Glutamatergic neuron (in vitro differentiated cells): ENCODE results near the gene NMNAT2. TPM values are rescaled to one million over a fixed set of nuclear protein-coding genes. Genes with fewer than 3 reads are reported as not detected.

Experiments used
- DNase-seq: peaks from one replicate; pipeline ENCODE4 v3.0.0; 2022
- H3K27ac Mint-ChIP-seq: one replicate; pipeline ENCODE4 v1.8.0; 2020; ENCODE audit warnings: mild to moderate bottlenecking, mixed read lengths, inconsistent platforms; ENCODE audit not compliant: unreplicated experiment
- H3K27me3 Mint-ChIP-seq: one replicate; pipeline ENCODE4 v1.8.0; 2020; ENCODE audit warnings: mild to moderate bottlenecking, moderate library complexity, mixed read lengths, inconsistent platforms; ENCODE audit not compliant: unreplicated experiment
- H3K36me3 Mint-ChIP-seq: one replicate; pipeline ENCODE4 v1.8.0; 2020; ENCODE audit warnings: mild to moderate bottlenecking, mixed read lengths, inconsistent platforms; ENCODE audit not compliant: unreplicated experiment
- H3K4me1 Mint-ChIP-seq: one replicate; pipeline ENCODE4 v1.8.0; 2020; ENCODE audit warnings: mild to moderate bottlenecking, low read depth, mixed read lengths, inconsistent platforms; ENCODE audit not compliant: unreplicated experiment
- H3K4me3 Mint-ChIP-seq: one replicate; pipeline ENCODE4 v1.8.0; 2020; ENCODE audit warnings: mild to moderate bottlenecking, mixed read lengths, inconsistent platforms; ENCODE audit not compliant: unreplicated experiment
- H3K9me3 Mint-ChIP-seq: one replicate; pipeline ENCODE4 v1.8.0; 2020; ENCODE audit warnings: mild to moderate bottlenecking, moderate library complexity, mixed read lengths, inconsistent platforms; ENCODE audit not compliant: unreplicated experiment
- CTCF ChIP-seq: fragments of 200-600 bp; sonication (generic); IDR thresholded peaks from one replicate; pipeline ENCODE4 v1.5.0; 2021; ENCODE audit not compliant: partially characterized antibody, unreplicated experiment
- total RNA-seq: library from RNA; stranded (reverse); fragmentation: NEBNext Ultra II Directional; extraction: Animal tissue kit (Norgen Biotek cat#: 25700); gene quantifications from one replicate; pipeline ENCODE4 v1.2.1, GENCODE V29; 2021; ENCODE audit not compliant: unreplicated experiment

NMNAT2 gene
- total RNA-seq, 1 donor from 2014 or later: 76.4 TPM

GRCh38 chr1:183287191-183287675, 130.9 kb downstream of the NMNAT2 start:
- H3K4me3 Mint-ChIP-seq: no peak overlapping the region
- DNase-seq: no peak
- TF ChIP-seq CTCF: no peak
- no peak overlapping the region for H3K27ac Mint-ChIP-seq
- peaks cover 14% of the 10 kb centered on the region for H3K9me3 Mint-ChIP-seq
- peaks cover 6% of the 10 kb centered on the region for H3K27me3 Mint-ChIP-seq
- peaks cover 22% of the 10 kb centered on the region for H3K4me1 Mint-ChIP-seq
- H3K36me3 Mint-ChIP-seq: peaks cover 10% of the 10 kb centered on the region

GRCh38 chr1:183285746-183286145, 132.4 kb downstream of the NMNAT2 start:
- Mint-ChIP-seq H3K4me1 (peaks cover 33% of the 10 kb centered on the region), H3K36me3 (peaks cover 10% of the 10 kb centered on the region), H3K9me3 (peaks cover 14% of the 10 kb centered on the region), H3K27ac (no peak overlapping the region), H3K27me3 (peaks cover 6% of the 10 kb centered on the region), H3K4me3 (no peak overlapping the region)
- no peak for DNase-seq
- TF ChIP-seq CTCF: no peak

GRCh38 chr1:183285256-183285655, 132.9 kb downstream of the NMNAT2 start:
- no peak for DNase-seq
- TF ChIP-seq CTCF: no peak
- no peak overlapping the region for H3K27ac Mint-ChIP-seq
- H3K4me1 Mint-ChIP-seq: peaks cover 33% of the 10 kb centered on the region
- no peak overlapping the region for H3K4me3 Mint-ChIP-seq
- peaks cover 14% of the 10 kb centered on the region for H3K9me3 Mint-ChIP-seq
- H3K36me3 Mint-ChIP-seq: peaks cover 10% of the 10 kb centered on the region
- peaks cover 6% of the 10 kb centered on the region for H3K27me3 Mint-ChIP-seq

GRCh38 chr1:183284086-183284485, 134.1 kb downstream of the NMNAT2 start:
- no peak overlapping the region for H3K27ac Mint-ChIP-seq
- no peak overlapping the region for H3K4me3 Mint-ChIP-seq
- peaks cover 11% of the 10 kb centered on the region for H3K9me3 Mint-ChIP-seq
- peaks cover 5% of the 10 kb centered on the region for H3K27me3 Mint-ChIP-seq
- H3K4me1 Mint-ChIP-seq: peaks cover 32% of the 10 kb centered on the region
- no peak for DNase-seq
- no peak for TF ChIP-seq CTCF
- peaks cover 10% of the 10 kb centered on the region for H3K36me3 Mint-ChIP-seq

GRCh38 chr1:183283286-183283685, 134.9 kb downstream of the NMNAT2 start:
- Mint-ChIP-seq H3K27ac (no peak overlapping the region), H3K9me3 (peaks cover 7% of the 10 kb centered on the region), H3K4me3 (peak overlapping the region; percentile 49), H3K4me1 (peaks cover 36% of the 10 kb centered on the region), H3K27me3 (peaks cover 1% of the 10 kb centered on the region), H3K36me3 (peaks cover 6% of the 10 kb centered on the region)
- no peak for TF ChIP-seq CTCF
- no peak for DNase-seq
